ENCODE data around the gene STYXL2.

STYXL2 gene

DNA sequence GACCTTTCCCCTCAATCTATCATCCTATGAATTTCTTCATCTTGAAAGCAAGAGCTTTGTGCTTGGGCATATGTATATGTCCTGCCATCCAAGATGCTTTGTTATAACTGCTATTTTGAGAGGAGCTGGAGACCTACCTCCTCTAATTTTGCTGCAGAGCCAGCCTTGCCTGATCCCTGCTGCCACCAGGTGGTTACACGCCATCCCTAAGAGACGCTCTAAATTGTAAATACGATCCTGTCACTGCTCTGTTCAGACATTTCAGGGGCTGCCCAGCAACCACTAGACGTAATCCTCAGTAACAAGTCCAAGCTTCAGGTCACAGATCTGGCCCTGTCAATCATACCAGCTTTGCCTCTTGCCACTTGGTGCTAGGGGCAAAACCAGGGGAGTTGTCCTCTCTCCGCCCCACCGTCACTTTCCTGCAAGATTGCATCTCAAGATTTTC, 36.6 kb upstream of the STYXL2 start:
- TF ChIP-seq, protein P1, sequence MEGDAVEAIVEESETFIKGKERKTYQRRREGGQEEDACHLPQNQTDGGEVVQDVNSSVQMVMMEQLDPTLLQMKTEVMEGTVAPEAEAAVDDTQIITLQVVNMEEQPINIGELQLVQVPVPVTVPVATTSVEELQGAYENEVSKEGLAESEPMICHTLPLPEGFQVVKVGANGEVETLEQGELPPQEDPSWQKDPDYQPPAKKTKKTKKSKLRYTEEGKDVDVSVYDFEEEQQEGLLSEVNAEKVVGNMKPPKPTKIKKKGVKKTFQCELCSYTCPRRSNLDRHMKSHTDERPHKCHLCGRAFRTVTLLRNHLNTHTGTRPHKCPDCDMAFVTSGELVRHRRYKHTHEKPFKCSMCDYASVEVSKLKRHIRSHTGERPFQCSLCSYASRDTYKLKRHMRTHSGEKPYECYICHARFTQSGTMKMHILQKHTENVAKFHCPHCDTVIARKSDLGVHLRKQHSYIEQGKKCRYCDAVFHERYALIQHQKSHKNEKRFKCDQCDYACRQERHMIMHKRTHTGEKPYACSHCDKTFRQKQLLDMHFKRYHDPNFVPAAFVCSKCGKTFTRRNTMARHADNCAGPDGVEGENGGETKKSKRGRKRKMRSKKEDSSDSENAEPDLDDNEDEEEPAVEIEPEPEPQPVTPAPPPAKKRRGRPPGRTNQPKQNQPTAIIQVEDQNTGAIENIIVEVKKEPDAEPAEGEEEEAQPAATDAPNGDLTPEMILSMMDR (IDR thresholded peaks at IDR 0.05) = no peak
- Histone ChIP-seq H3K4me3 (no peak overlapping the region), H3K27ac (no peak overlapping the region)
- DNase-seq (ENCODE audit: low spot score) = no peak

DNA sequence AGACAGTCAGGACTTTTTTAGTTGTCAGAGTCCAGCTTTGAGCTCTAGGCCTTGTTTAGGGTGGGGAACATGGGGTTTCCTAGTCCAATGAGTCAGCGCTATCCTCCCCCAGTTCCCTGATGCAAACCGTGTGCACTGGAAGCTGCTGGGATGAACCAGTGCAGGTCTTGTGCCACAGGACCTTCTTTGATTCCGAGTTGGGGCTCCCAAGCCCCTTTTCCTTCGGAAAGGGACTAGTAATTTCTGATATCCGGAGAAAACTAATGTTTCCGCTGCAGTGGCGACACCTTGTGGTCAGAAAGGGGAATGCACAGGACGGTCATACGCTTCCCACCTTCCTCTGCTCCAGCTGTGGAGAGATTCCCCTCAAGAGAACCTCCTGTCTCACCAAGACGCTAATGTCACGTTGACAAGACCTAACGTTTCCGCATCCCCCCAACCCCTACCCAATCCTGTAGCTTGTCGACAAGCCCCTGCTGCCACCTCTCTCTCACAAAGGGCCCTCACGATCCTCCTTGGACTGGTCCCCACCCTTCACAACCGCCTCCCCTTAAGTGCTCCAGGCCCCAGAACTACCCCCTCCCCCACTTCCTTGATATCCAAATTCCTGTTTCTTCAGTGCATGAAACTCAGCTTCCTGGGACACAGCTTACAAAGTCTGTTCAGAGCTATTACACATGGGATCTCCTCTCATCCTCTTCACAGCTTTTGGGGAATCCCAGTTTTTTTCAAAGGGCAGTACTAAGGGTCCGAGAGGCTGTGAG, 34.6 kb upstream of the STYXL2 start:
- DNase-seq (ENCODE audit: low spot score) = no peak
- Histone ChIP-seq H3K27ac (no peak overlapping the region), H3K4me3 (peak overlapping the region; percentile 37)
- TF ChIP-seq, protein P1 (IDR thresholded peaks at IDR 0.05) = peak; percentile 94

- Histone ChIP-seq H3K27ac (no peak overlapping the region), H3K4me3 (no peak overlapping the region)
- DNase-seq (ENCODE audit: low spot score) = no peak
- TF ChIP-seq, protein P1 (IDR thresholded peaks at IDR 0.05) = no peak
These were observed 34.1 kb upstream of the STYXL2 start for GRCh38 chr1:167059809-167060107.

DNA sequence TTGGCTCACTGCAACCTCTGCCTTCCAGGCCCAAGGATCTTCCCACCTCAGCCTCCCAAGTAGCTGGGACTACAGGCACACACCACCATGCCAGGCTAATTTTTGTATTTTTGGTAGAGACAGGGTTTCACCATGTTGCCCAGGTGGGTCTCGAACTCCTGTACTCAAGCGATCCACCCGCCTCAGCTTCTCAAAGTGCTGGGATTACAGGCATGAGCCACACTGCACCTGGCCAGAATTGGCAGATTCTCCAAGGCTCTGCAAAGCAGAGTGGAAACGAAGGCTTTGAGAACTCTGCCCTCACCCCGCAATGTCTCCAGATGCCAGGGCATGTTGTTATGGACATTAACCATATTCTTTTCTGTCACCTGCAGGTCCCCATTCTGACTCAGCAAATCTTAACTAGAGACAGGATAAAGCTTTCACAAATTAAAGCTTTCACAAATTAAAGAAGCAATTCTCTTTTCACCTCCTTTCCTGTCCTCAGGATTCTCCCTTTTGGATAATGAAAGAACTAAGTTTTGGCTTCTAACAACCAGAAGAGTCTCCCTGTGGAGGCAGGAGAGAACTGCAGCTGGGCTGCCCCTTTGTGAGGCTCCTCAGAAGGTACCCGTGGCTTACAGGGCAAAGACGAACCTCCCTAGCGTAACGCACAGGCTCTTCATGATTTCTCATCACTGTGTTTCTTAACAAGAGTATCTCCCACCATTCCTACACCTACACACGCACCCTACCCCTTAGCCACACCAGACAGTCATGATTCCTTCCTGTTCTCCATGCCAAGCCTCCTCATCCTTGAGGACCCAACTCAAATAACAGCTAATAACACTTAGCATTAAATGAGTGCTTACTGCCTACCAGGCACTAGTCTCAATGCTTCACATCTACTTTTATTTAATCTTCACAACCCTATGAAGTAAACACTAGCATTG, 33.5 kb upstream of the STYXL2 start:
- Histone ChIP-seq H3K27ac (no peak overlapping the region), H3K4me3 (no peak overlapping the region)
- no peak for DNase-seq (ENCODE audit: low spot score)
- TF ChIP-seq, protein P1 (IDR thresholded peaks at IDR 0.05) = no peak

DNA sequence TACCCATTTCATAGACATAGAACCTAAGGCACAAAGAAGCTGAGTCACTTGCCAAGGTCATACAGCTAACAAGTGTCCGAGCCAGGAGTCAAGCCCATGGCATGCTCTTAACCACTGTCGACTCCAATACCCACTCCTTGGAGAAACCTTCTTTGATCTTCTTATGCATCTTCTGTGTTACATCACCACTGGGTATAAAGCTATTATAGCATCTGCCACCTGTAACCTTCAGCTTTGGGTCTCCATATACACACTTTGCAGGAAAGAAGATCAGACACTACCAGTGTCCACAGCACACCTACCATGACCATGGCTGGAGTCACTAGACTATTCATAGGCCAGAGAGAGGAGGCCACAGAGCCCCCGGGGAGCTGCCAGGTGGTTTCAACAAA, 32.8 kb upstream of the STYXL2 start:
- Histone ChIP-seq H3K27ac (no peak overlapping the region), H3K4me3 (no peak overlapping the region)
- TF ChIP-seq, protein P1 (IDR thresholded peaks at IDR 0.05) = no peak
- DNase-seq (ENCODE audit: low spot score) = no peak

DNA sequence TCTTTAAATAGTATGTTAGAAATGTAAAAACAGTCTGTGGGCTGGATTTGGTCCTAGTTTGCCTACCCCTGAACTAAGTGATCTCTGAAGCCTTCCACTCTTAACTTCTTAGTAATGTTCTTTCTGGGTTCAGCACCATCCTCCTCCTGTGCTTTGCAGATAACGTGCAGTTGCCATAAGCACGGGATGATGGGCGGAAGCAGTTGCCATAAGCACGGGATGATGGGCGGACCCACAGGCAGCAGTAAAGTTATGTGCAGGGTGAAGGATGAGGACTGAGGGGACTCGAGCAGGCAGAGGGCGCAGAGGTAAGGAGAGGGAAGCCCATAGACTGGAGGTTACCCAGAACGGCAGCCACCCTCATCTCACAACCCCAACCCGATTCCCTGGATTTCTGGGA, 29.3 kb upstream of the STYXL2 start:
- Histone ChIP-seq H3K4me3 (no peak overlapping the region), H3K27ac (no peak overlapping the region)
- TF ChIP-seq, protein P1 (IDR thresholded peaks at IDR 0.05) = no peak
- no peak for DNase-seq (ENCODE audit: low spot score)
